Measurements from ENCODE around the gene LRRC25.
A peak's percentile ranks its signal among the peaks of the same experiment; 100 is the strongest.

LRRC25 gene

DNA sequence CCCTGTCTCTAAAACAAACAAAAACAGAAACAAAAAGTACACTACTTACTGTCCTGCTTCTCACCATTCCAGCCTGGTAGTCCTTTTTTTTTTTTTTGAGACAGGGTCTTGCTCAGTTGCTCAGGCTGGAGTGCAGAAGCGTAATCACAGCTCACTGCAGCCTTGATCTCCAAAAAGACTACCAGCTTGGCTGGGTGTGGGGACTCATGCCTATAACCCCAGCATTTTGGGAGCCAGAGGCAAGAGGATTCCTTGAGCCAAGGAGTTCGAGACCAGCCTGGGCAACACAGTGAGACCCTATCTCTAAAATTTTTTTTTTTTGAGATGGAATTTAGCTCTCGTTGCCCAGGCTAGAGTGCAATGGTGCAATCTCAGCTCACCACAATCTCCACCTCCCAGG is 16.6 kb downstream of the LRRC25 start:
- H3K9ac ChIP-seq (ENCODE audit: low read length) = no peak overlapping the region
- H2BK15ac ChIP-seq (replicated peaks; ENCODE audit: low read depth) = no peak overlapping the region
- no peak overlapping the region for H2BK5ac ChIP-seq (ENCODE audit: low read length)
- no peak overlapping the region for H3K4me2 ChIP-seq (ENCODE audit: low read length)
- no peaks in the 10 kb centered on the region for H3K27me3 ChIP-seq (ENCODE audit: insufficient read depth, low read length, poor library complexity)
- no peaks in the 10 kb centered on the region for H3K4me1 ChIP-seq (ENCODE audit: control insufficient read depth, low read depth, low read length)
- DNase-seq = no peak
- no peak overlapping the region for H2BK120ac ChIP-seq (ENCODE audit: low read depth, low read length)
- WGBS (ENCODE audit: extremely low coverage, insufficient coverage, low lambda C conversion rate) = no CpG with 5 or more reads among the region's 3 CpGs
- H2AK5ac ChIP-seq (ENCODE audit: low read length) = no peak overlapping the region
- no peak overlapping the region for H4K5ac ChIP-seq (ENCODE audit: low read length)
- no peaks in the 10 kb centered on the region for H3K36me3 ChIP-seq (ENCODE audit: control insufficient read depth, insufficient read depth, low read length)
- H3K23ac ChIP-seq (ENCODE audit: low read length) = no peak overlapping the region
- H3K79me1 ChIP-seq (ENCODE audit: low read length) = no peaks in the 10 kb centered on the region
- H3K18ac ChIP-seq (ENCODE audit: low read length) = no peak overlapping the region
- no peak overlapping the region for H3K4me3 ChIP-seq (ENCODE audit: low read length)
- no peak overlapping the region for H3K56ac ChIP-seq (ENCODE audit: low read length)
- no peaks in the 10 kb centered on the region for H3K79me2 ChIP-seq (ENCODE audit: control insufficient read depth, insufficient read depth, low read length)
- H3K4ac ChIP-seq (ENCODE audit: low read depth, low read length) = no peak overlapping the region
- no peak overlapping the region for H3K27ac ChIP-seq (ENCODE audit: low read depth, low read length)
- H4K8ac ChIP-seq (ENCODE audit: low read depth, low read length) = no peak overlapping the region

DNA sequence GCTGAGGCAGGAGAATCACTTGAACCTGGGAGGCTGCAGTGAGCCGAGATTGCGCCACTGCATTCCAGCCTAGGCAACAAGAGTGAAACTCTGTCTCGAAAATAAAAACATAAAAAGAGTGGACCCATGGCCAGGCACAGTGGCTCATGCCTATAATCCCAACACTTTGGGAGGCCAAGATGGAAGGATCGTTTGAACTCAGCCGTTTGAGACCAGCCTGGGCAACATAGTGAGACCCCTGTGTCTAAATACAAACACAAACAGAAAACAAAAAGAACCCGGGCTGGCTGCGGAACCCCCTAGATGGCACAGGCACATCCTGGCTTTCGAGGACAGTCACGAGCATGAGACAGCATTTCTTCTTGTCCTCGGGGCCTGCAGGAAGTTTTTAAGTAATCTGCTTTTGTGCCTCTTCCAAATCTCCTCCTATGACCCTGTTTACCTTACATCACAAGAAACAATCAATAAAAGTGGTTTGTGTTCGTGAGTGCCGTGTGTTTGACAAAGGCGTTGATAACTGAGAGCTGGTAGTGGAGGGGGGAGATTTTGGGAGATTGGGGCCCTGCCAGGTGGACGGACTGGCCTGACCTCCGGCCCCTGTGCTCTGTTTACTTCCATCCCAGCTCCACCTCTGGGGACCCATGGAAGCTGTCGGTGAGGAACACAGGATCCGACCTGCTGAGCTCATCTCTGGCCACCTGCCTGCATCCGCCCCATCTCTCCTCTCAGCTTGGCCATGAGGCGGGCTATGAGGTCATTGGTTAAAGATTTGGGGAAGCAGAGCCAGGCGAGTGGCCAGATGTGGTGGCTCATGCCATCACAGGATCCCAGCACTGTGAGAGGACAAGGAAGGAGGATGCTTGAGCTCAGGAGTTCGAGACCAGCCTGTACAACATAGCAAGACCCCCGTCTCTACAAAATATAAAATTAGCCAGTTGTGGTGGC is 17.3 kb downstream of the LRRC25 start:
- H3K9ac ChIP-seq (ENCODE audit: low read length) = no peak overlapping the region
- H3K23ac ChIP-seq (ENCODE audit: low read length) = no peak overlapping the region
- H3K4ac ChIP-seq (ENCODE audit: low read depth, low read length) = no peak overlapping the region
- peak overlapping the region; percentile 64 for H3K56ac ChIP-seq (ENCODE audit: low read length)
- peak overlapping the region; percentile 22 for H3K27ac ChIP-seq (ENCODE audit: low read depth, low read length)
- H2AK5ac ChIP-seq (ENCODE audit: low read length) = peak overlapping the region; percentile 38
- H2BK5ac ChIP-seq (ENCODE audit: low read length) = no peak overlapping the region
- no peak overlapping the region for H3K4me2 ChIP-seq (ENCODE audit: low read length)
- H3K79me1 ChIP-seq (ENCODE audit: low read length) = no peaks in the 10 kb centered on the region
- H2BK15ac ChIP-seq (replicated peaks; ENCODE audit: low read depth) = no peak overlapping the region
- no peak overlapping the region for H4K8ac ChIP-seq (ENCODE audit: low read depth, low read length)
- no peaks in the 10 kb centered on the region for H3K36me3 ChIP-seq (ENCODE audit: control insufficient read depth, insufficient read depth, low read length)
- no CpG with 5 or more reads among the region's 22 CpGs for WGBS (ENCODE audit: extremely low coverage, insufficient coverage, low lambda C conversion rate)
- H3K79me2 ChIP-seq (ENCODE audit: control insufficient read depth, insufficient read depth, low read length) = no peaks in the 10 kb centered on the region
- peak overlapping the region; percentile 45 for H2BK120ac ChIP-seq (ENCODE audit: low read depth, low read length)
- peak; percentile 83 for DNase-seq
- no peaks in the 10 kb centered on the region for H3K27me3 ChIP-seq (ENCODE audit: insufficient read depth, low read length, poor library complexity)
- no peak overlapping the region for H3K18ac ChIP-seq (ENCODE audit: low read length)
- H3K4me3 ChIP-seq (ENCODE audit: low read length) = no peak overlapping the region
- no peaks in the 10 kb centered on the region for H3K4me1 ChIP-seq (ENCODE audit: control insufficient read depth, low read depth, low read length)
- no peak overlapping the region for H4K5ac ChIP-seq (ENCODE audit: low read length)

GRCh38 chr19:18377026-18377425 is 20.4 kb downstream of the LRRC25 start:
- Histone ChIP-seq H3K18ac (ENCODE audit: low read length) (no peak overlapping the region), H3K79me1 (ENCODE audit: low read length) (no peaks in the 10 kb centered on the region), H3K4me3 (ENCODE audit: low read length) (no peak overlapping the region), H2BK120ac (ENCODE audit: low read depth, low read length) (no peak overlapping the region), H4K8ac (ENCODE audit: low read depth, low read length) (no peak overlapping the region), H3K27ac (ENCODE audit: low read depth, low read length) (no peak overlapping the region), H2BK15ac (replicated peaks; ENCODE audit: low read depth) (no peak overlapping the region), H3K23ac (ENCODE audit: low read length) (no peak overlapping the region), H3K36me3 (ENCODE audit: control insufficient read depth, insufficient read depth, low read length) (no peaks in the 10 kb centered on the region), H3K56ac (ENCODE audit: low read length) (no peak overlapping the region), H2AK5ac (ENCODE audit: low read length) (no peak overlapping the region), H4K5ac (ENCODE audit: low read length) (no peak overlapping the region), H3K4me2 (ENCODE audit: low read length) (no peak overlapping the region), H3K79me2 (ENCODE audit: control insufficient read depth, insufficient read depth, low read length) (no peaks in the 10 kb centered on the region), H3K4ac (ENCODE audit: low read depth, low read length) (no peak overlapping the region), H3K4me1 (ENCODE audit: control insufficient read depth, low read depth, low read length) (peaks cover 9% of the 10 kb centered on the region), H2BK5ac (ENCODE audit: low read length) (no peak overlapping the region), H3K27me3 (ENCODE audit: insufficient read depth, low read length, poor library complexity) (no peaks in the 10 kb centered on the region), H3K9ac (ENCODE audit: low read length) (no peak overlapping the region)
- no CpG with 5 or more reads among the region's 6 CpGs for WGBS (ENCODE audit: extremely low coverage, insufficient coverage, low lambda C conversion rate)
- no peak for DNase-seq

DNA sequence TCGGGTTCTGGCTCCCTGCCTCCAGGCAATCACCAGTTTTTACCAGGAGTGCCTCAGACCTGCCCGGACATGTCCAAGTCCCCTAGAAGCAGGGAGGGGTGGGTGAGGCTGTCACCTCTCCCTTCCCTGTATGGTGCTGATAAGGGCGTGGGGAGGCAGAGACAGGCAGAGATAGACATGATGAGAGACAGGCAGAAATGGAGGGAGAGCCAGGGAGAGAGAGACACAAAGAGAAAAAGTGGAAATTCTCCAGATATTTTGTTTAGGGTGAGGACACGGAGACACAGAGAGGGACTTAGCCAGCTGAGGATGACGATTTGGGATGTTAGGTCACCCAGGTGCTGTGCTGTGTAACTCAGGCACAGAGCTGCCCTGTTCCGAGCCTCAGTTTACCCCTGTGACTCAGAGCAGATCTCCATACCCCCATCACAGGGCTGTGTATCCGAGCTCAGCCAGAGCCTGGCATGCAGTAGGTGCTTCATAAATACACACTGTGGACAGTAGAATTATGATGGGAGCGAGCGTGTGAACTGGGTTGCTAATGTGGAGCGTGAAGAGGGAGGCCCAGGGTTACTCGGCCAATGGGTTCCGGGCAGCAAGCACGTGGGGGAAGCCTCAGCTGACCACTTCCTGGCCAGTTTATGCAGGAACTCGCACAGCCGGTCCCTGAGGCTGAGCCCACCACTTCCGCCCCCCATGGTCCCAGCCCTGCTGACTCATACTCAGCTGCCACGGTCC is 23.4 kb downstream of the LRRC25 start:
- peak overlapping the region; percentile 94 for H3K18ac ChIP-seq (ENCODE audit: low read length)
- no peak overlapping the region for H2BK15ac ChIP-seq (replicated peaks; ENCODE audit: low read depth)
- peaks cover 9% of the 10 kb centered on the region for H3K4me1 ChIP-seq (ENCODE audit: control insufficient read depth, low read depth, low read length)
- H3K27me3 ChIP-seq (ENCODE audit: insufficient read depth, low read length, poor library complexity) = no peaks in the 10 kb centered on the region
- H3K9ac ChIP-seq (ENCODE audit: low read length) = peak overlapping the region; percentile 57
- peak overlapping the region; percentile 94 for H4K5ac ChIP-seq (ENCODE audit: low read length)
- H3K4ac ChIP-seq (ENCODE audit: low read depth, low read length) = peak overlapping the region; percentile 98
- no peak overlapping the region for H3K4me3 ChIP-seq (ENCODE audit: low read length)
- no peaks in the 10 kb centered on the region for H3K36me3 ChIP-seq (ENCODE audit: control insufficient read depth, insufficient read depth, low read length)
- no CpG with 5 or more reads among the region's 17 CpGs for WGBS (ENCODE audit: extremely low coverage, insufficient coverage, low lambda C conversion rate)
- peak overlapping the region; percentile 96 for H2BK5ac ChIP-seq (ENCODE audit: low read length)
- no peak overlapping the region for H4K8ac ChIP-seq (ENCODE audit: low read depth, low read length)
- no peak overlapping the region for H3K4me2 ChIP-seq (ENCODE audit: low read length)
- H2AK5ac ChIP-seq (ENCODE audit: low read length) = peak overlapping the region; percentile 75
- peak; percentile 99 for DNase-seq
- H2BK120ac ChIP-seq (ENCODE audit: low read depth, low read length) = peak overlapping the region; percentile 95
- H3K27ac ChIP-seq (ENCODE audit: low read depth, low read length) = peak overlapping the region; percentile 89
- H3K56ac ChIP-seq (ENCODE audit: low read length) = peak overlapping the region; percentile 90
- H3K79me2 ChIP-seq (ENCODE audit: control insufficient read depth, insufficient read depth, low read length) = no peaks in the 10 kb centered on the region
- no peak overlapping the region for H3K23ac ChIP-seq (ENCODE audit: low read length)
- H3K79me1 ChIP-seq (ENCODE audit: low read length) = no peaks in the 10 kb centered on the region

GRCh38 chr19:18373407-18373891 is 24.0 kb downstream of the LRRC25 start:
- Histone ChIP-seq H3K9ac (ENCODE audit: low read length) (peak overlapping the region; percentile 57), H3K27me3 (ENCODE audit: insufficient read depth, low read length, poor library complexity) (no peaks in the 10 kb centered on the region), H3K79me1 (ENCODE audit: low read length) (no peaks in the 10 kb centered on the region), H3K56ac (ENCODE audit: low read length) (peak overlapping the region; percentile 90), H3K79me2 (ENCODE audit: control insufficient read depth, insufficient read depth, low read length) (no peaks in the 10 kb centered on the region), H3K18ac (ENCODE audit: low read length) (peak overlapping the region; percentile 94), H3K4ac (ENCODE audit: low read depth, low read length) (peak overlapping the region; percentile 98), H3K4me1 (ENCODE audit: control insufficient read depth, low read depth, low read length) (peaks cover 9% of the 10 kb centered on the region), H3K4me2 (ENCODE audit: low read length) (no peak overlapping the region), H4K5ac (ENCODE audit: low read length) (no peak overlapping the region), H3K4me3 (ENCODE audit: low read length) (no peak overlapping the region), H4K8ac (ENCODE audit: low read depth, low read length) (peak overlapping the region; percentile 77), H3K27ac (ENCODE audit: low read depth, low read length) (peak overlapping the region; percentile 89), H2BK120ac (ENCODE audit: low read depth, low read length) (peak overlapping the region; percentile 95), H3K23ac (ENCODE audit: low read length) (no peak overlapping the region), H3K36me3 (ENCODE audit: control insufficient read depth, insufficient read depth, low read length) (no peaks in the 10 kb centered on the region), H2BK5ac (ENCODE audit: low read length) (peak overlapping the region; percentile 96), H2BK15ac (replicated peaks; ENCODE audit: low read depth) (no peak overlapping the region), H2AK5ac (ENCODE audit: low read length) (peak overlapping the region; percentile 73)
- DNase-seq = no peak
- WGBS (ENCODE audit: extremely low coverage, insufficient coverage, low lambda C conversion rate) = no CpG with 5 or more reads among the region's 4 CpGs
